Measurements from ENCODE around the gene MSH4.
A peak's percentile ranks its signal among the peaks of the same experiment; 100 is the strongest.
"Not testable (repeated sequence)": the region's sequence is repeated elsewhere in the genome, so short reads cannot be mapped to it uniquely, and the experiment has no call there.

Gene MSH4

GRCh38 chr1:75797606-75798216 is 1.0 kb downstream of the MSH4 start:
- peak; percentile 40 for DNase-seq

GRCh38 chr1:75801480-75801879 is 4.8 kb downstream of the MSH4 start:
- not testable (repeated sequence) for DNase-seq

DNA sequence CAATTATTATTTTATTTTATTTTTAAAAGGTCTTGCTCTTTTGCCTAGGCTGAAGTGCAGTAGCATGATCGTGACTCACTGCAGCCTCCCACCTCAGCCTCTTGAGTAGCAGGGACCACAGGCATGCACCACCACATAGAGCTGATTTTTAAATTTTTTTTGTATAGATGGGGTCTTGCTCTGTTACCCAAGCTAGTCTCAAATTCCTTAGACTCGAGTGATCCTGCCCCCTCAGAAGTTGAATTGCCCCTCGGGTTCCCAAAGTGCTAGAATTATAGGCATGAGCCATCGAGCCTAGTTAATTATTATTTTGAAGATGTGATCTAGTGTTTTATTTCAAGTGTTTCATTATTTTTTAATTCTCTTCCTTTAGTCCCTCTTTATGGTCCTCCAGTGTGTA is 12.2 kb downstream of the MSH4 start:
- no peak for DNase-seq

- DNase-seq, result not testable (repeated sequence)
These were observed 13.4 kb downstream of the MSH4 start for GRCh38 chr1:75810113-75810512.

DNA sequence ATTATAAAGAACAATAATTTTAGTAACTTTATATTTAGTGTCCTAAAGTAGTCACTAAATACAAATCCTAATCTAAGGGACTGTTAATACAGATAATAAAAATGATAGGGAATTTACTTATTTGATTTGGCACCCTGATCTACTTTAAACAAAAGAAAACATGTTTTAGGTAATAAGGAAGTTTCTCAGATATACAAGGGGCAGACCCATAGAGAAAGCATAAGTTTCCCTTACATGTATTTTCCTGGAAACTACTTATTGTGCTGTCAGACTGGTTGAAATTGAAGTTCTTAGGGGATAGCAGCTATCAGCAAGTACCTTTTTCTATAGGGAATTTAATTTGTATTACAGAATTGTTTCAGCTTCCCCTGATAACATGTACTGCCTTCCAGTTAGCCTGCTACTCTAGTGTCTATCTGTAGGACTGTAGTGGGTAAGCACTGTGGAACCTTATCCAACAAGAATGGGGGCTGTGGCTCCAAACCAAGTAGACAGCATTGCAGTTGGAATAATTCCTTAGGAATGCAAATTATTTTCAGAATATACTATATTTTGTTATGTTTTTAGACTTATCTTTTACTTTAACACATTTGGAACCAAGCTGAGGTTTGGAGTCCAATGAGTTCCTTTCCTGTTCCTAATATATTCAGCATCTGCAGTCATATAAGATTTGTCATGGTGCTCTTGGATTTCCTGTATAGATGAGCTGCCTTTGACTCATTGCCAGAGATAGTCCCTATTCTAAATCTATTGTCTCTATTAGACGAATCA is 14.7 kb downstream of the MSH4 start:
- DNase-seq, result no peak

GRCh38 chr1:75812065-75812464 is 15.4 kb downstream of the MSH4 start:
- DNase-seq, result no peak

- not testable (repeated sequence) for DNase-seq
These were observed 26.9 kb downstream of the MSH4 start for GRCh38 chr1:75823596-75823995.

DNA sequence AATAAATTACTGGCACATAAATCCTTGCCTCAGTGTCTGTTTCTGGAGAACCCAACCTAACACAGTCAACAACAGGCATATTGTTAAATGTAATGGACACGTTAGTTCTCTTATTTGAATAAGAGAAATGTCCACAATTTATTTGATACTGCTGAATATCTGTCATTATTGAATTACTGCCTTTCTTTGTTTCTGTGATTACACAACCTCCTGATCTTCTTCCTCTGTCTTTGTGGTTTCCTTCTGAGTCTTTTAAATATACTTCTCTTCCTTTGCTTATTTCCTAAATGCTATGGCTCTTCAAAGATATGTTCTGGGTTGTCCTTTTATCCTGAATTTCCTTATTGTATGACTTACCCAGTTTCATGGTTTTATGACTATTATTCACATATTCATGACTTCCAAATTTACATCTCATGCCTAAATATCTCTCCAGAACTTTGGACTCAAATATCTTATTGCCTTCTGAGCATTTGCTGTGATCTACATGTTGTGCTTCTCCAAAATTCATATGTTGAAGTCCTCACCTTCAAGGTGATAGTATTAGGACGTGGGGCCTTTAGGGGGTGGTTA is 39.9 kb downstream of the MSH4 start:
- DNase-seq, result no peak

DNA sequence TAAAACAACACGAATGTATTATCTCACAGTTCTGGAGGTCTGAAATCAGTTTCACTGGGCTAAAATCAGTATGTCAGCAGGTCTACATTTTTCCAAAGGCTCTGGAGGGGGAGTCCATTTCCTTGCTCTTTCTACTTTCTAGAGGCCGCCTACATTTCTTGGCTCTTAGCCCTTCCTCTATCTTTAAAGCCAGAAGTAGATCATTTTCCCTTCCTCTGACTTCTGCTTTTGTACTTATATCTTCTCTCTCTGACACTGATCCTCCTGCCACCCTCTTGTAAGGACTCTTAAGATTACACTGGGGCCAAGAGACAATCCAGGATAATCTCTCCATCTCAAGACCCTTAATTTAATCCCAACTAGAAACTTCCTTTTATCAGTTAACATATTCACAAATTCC is 41.4 kb downstream of the MSH4 start:
- no peak for DNase-seq

DNA sequence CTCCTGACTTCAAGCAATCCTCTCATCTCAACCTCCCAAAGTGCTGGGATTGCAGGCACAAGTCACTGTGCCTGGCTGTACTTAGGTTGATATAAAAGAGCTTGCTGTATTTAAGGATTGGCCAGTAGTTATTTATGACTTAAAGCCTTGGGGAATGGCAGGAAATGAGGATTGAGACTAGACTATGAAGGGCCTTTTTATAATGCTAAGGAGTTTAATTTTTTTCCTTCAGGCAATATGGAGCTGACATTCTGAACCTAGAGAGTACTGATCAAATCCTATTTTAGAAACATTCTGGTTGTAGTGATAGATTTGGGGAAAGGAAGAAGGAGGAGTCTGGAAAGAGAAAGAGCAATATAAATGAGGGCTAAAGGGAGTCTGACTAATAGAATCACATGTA is 44.7 kb downstream of the MSH4 start:
- no peak for DNase-seq

GRCh38 chr1:75845576-75845975 is 48.9 kb downstream of the MSH4 start:
- no peak for DNase-seq

DNA sequence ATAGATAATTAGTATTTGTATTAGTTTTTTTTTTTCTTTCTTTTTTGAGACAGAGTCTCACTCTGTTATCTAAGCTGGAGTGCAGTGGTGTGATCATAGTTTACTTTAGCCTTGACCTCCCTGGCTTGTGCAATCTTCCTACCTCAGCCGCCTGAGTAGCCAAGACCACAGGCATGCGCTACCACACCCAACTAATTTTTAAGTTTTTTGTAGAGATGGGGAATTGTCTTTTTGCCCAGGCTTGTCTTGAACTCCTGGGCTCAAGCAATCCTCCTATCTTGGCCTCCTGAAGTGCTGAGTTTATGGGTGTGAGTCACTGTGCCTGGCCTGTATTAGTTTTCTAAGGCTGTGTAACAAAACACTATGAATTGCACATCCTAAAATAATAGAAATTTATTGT is 58.3 kb downstream of the MSH4 start:
- no peak for DNase-seq

- no peak for DNase-seq
These were observed 59.1 kb downstream of the MSH4 start for GRCh38 chr1:75855734-75856133.

GRCh38 chr1:75861831-75862230 is 65.1 kb downstream of the MSH4 start:
- no peak for DNase-seq

- DNase-seq, result no peak
These were observed 74.3 kb downstream of the MSH4 start for GRCh38 chr1:75870951-75871350.

DNA sequence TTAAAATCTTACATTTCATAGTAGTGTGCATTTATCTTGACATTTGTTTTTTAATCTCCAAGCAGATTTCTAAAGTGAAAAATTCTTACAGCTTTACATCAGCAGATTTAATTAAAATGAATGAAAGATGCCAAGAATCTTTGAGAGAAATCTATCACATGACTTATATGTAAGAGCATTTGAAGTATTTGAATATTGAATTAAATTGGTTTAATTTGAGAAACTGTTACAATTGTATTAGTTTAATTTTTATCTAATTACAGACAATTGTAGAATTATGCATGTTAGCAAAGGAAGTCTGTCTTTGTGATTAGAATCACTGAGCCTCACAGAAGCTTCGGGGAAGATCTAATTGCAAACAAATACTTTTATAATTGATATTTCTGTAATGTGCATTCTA is 83.3 kb downstream of the MSH4 start:
- no peak for DNase-seq

DNA sequence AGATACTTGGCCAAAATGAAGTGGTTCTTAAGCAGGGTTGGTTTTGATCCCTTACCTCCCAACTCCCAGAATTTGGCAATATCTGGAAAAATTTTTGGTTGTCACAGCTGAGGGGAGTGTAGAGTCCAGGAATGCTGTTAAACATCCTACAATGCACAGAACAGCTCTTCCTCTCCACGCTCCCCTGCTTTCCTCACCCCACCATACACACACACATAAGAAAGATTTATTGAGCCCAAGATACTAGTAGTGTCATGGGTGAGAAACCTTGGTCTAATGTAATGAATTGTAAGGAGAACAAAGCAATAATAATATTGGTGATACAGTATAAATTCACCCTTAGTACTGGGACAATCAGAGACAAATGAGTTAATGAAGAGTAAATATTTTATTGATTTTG is 87.8 kb downstream of the MSH4 start:
- DNase-seq, result no peak

- DNase-seq, result no peak
These were observed 104.7 kb downstream of the MSH4 start for GRCh38 chr1:75901371-75901770.

DNA sequence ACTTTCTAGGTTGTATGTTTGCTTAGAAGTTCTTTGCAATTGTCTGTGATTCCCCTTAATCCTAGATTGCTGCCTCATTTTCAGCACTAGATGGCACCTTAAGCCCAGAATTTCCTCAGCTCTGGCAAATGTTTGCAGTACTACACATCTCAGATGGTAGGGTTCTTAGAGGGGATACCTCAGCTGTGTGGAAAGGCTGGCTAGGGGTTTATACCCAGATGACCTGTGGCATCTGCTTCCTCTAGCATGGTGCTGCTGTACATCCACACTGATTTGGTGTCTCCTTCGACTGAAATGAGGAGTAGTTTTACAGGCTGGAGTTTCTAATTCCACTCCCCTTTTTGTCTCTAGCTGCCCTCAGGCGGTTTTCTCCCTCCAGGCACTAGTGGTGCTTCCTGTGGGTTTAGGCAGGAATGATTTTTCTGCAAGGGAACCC is 112.1 kb downstream of the MSH4 start:
- no peak for DNase-seq

DNA sequence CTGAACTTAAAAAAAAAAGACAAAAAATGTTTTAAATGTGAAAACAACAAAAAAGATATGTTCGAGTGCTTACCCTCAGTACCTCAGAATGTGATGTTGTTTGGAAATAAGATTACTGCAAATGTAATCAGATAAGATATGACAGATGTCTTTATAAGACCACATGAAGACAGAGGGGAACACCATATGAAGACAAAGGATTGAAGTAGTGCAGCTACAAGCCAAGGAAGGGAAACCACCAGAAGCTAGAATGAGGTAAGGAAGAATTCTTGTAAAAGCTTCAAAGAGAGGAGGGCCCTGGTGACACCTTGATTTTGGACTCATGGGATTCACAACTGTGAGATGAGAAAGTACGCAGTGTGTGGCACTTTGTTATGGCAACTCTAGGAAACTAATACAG is 120.2 kb downstream of the MSH4 start:
- no peak for DNase-seq

DNA sequence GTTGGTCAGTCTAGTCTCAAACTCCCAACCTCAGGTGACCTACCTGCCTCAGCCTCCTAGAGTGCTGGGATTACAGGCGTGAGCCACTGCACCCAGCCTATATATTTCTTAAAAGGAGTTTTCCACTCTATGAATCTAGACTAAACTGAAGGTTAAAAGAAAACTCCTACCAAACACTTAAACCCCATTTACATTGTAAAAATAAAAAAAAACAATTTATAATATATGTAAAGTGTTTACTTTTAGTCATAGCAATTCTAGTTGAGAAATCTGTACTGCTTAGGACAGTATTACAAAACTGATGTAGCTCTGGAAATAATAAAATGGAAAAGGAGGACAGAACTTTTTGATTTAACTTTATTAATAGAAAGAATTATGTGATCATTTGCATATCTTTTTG is 126.0 kb downstream of the MSH4 start:
- DNase-seq, result no peak

GRCh38 chr1:75932304-75932703 is 135.6 kb downstream of the MSH4 start, which contains the start of gene ASB17:
ASB17 (minus strand) TSS chr1:75932404; CDS start chr1:75932291, 113 bp downstream.
- DNase-seq, result no peak

DNA sequence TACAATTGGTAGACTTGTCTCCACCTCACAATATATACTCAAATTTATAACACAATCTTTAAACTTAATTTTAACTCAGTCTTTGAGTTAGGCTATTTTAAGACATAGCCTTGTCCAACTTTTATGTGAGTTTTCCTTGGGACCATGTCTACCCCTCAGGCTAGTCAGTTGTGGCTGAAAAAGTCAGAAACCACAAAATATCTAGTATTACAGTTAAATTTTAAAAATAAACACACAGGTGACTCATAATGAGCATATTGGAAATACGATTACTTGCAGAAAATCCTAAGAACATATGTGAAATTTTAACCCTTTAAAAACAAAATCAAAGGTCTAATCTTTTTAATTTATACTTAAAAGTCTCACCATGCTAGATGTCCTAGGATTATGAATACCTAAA is 140.4 kb downstream of the MSH4 start:
- DNase-seq, result no peak

- DNase-seq, result not testable (repeated sequence)
These were observed 146.4 kb downstream of the MSH4 start for GRCh38 chr1:75943037-75943436.

All from stimulated activated CD4-positive, alpha-beta T cell treated with anti-CD3 and anti-CD28 coated beads, Interleukin-15, amount 100 ng/mL, for 24 hours (primary cell).